HG03066 (cell line): ENCODE data around the gene HAUS5.
A peak's percentile ranks its signal among the peaks of the same experiment; 100 is the strongest.
"Not testable (repeated sequence)": the region's sequence is repeated elsewhere in the genome, so short reads cannot be mapped to it uniquely, and the experiment has no call there.

Experiments used
- ATAC-seq: cut with Tn5 transposase; IDR thresholded peaks from one replicate; pipeline ENCODE4 v1.9.1; 2021; ENCODE audit warnings: low read depth; ENCODE audit not compliant: unreplicated experiment

Gene HAUS5

GRCh38 chr19:35641515-35642151 is 29.1 kb downstream of the HAUS5 start, which contains the start of gene ETV2:
Gene ETV2 (plus strand): TSS chr19:35641745. CDS start chr19:35642461, 716 bp downstream.
- ATAC-seq: no peak

GRCh38 chr19:35642312-35642711 is 29.8 kb downstream of the HAUS5 start:
- ATAC-seq: no peak

GRCh38 chr19:35642798-35643254 is 30.3 kb downstream of the HAUS5 start:
- ATAC-seq: no peak

GRCh38 chr19:35643255-35644205 is 31.0 kb downstream of the HAUS5 start:
- no peak for ATAC-seq

- ATAC-seq: peak; percentile 60
Observed at GRCh38 chr19:35644206-35644986, 31.9 kb downstream of the HAUS5 start.

GRCh38 chr19:35644987-35645679 is 32.6 kb downstream of the HAUS5 start:
- ATAC-seq: no peak

GRCh38 chr19:35645680-35646511 is 33.4 kb downstream of the HAUS5 start:
- no peak for ATAC-seq

- ATAC-seq: peak; percentile 54
Observed at GRCh38 chr19:35648017-35648961, 35.8 kb downstream of the HAUS5 start, which contains the start of gene COX6B1. Gene COX6B1 (plus strand): TSS chr19:35648323. CDS start chr19:35651244, 2,921 bp downstream.

GRCh38 chr19:35650581-35650980 is 38.0 kb downstream of the HAUS5 start:
- no peak for ATAC-seq

- ATAC-seq: not testable (repeated sequence)
Observed at GRCh38 chr19:35654828-35655227, 42.3 kb downstream of the HAUS5 start.

GRCh38 chr19:35655600-35655999 is 43.1 kb downstream of the HAUS5 start:
- no peak for ATAC-seq

GRCh38 chr19:35656700-35657099 is 44.2 kb downstream of the HAUS5 start:
- no peak for ATAC-seq

- no peak for ATAC-seq
Observed at GRCh38 chr19:35657904-35658700, 45.6 kb downstream of the HAUS5 start.

- no peak for ATAC-seq
Observed at GRCh38 chr19:35661995-35662340, 49.4 kb downstream of the HAUS5 start.

GRCh38 chr19:35663981-35664380 is 51.4 kb downstream of the HAUS5 start:
- ATAC-seq: no peak

GRCh38 chr19:35665157-35665556 is 52.6 kb downstream of the HAUS5 start:
- no peak for ATAC-seq

- no peak for ATAC-seq
Observed at GRCh38 chr19:35665604-35666003, 53.1 kb downstream of the HAUS5 start.
